K562 (cell line): ENCODE data around the gene DDX55. TPM values are rescaled to one million over a fixed set of nuclear protein-coding genes. Genes with fewer than 3 reads are reported as not detected.

ENCODE experiments used
- CEBPG ChIP-seq, 3 experiments: fragments of 200-800 bp in 1 of 3; sonication (Bioruptor generic) in 1 of 3; sonication (generic) in 1 of 3; formaldehyde crosslinking in 1 of 3; IDR thresholded peaks in 2 of 3; conservative IDR thresholded peaks in 1 of 3; 2 replicates each; pipeline versions ENCODE4 v1.6.1 to v1.8.0; 2016 to 2022; ENCODE audit warnings: missing compliant biosample characterization in 2 of 3, missing genetic modification characterization in 2 of 3, mild to moderate bottlenecking in 1 of 3, missing genetic modification reagents in 1 of 3
- DMBX1 ChIP-seq: fragments of 250-450 bp; sonication (Bioruptor Pico); IDR thresholded peaks from 2 replicates; pipeline ENCODE4 v1.8.0; 2022; ENCODE audit warnings: inconsistent platforms, mild to moderate bottlenecking, moderate library complexity, borderline replicate concordance
- ELF1 ChIP-seq: fragments of 200-800 bp; sonication (Bioruptor generic); IDR thresholded peaks from 2 replicates; pipeline ENCODE4 v1.6.1; 2016; ENCODE audit warnings: missing genetic modification characterization, missing compliant biosample characterization
- FOXP4 ChIP-seq: sonication (generic); formaldehyde crosslinking; IDR thresholded peaks from 2 replicates; pipeline ENCODE4 v1.8.0; 2022; ENCODE audit warnings: mild to moderate bottlenecking, missing genetic modification reagents, borderline replicate concordance
- GABPA ChIP-seq: fragments of 200-800 bp; sonication (Bioruptor generic); conservative IDR thresholded peaks from 2 replicates; pipeline ENCODE4 v1.6.1; 2016; ENCODE audit warnings: low read depth, missing genetic modification characterization, missing compliant biosample characterization
- HCFC1 ChIP-seq: IDR thresholded peaks from 2 replicates; pipeline ENCODE4 v1.6.1; 2012; ENCODE audit warnings: low read depth, low read length, improper control_type of control experiment
- HDAC1 ChIP-seq, 2 experiments: fragments of 450-650 bp; IDR thresholded peaks; 2 replicates each; pipeline ENCODE4 v1.6.1; 2016 to 2017; ENCODE audit warnings: inconsistent platforms in 1 of 2, mild to moderate bottlenecking in 1 of 2, moderate library complexity in 1 of 2
- HDAC2 ChIP-seq: fragments of 450-650 bp; IDR thresholded peaks from 2 replicates; pipeline ENCODE4 v1.6.1; 2016; ENCODE audit warnings: mild to moderate bottlenecking
- MED1 ChIP-seq: sonication (generic); formaldehyde crosslinking; IDR thresholded peaks from 2 replicates; pipeline ENCODE4 v1.8.1; 2023; ENCODE audit warnings: missing genetic modification reagents, borderline replicate concordance
- MEF2D ChIP-seq: conservative IDR thresholded peaks from 2 replicates; pipeline ENCODE4 v1.6.1; 2016; ENCODE audit warnings: low read depth, missing genetic modification characterization, missing compliant biosample characterization
- NFRKB ChIP-seq: fragments of 450-650 bp; IDR thresholded peaks from 2 replicates; pipeline ENCODE4 v1.6.1; 2016; ENCODE audit warnings: low read depth
- NFXL1 ChIP-seq: fragments of 450-650 bp; formaldehyde crosslinking; IDR thresholded peaks from 2 replicates; pipeline ENCODE4 v1.4.0; 2021; ENCODE audit warnings: mild to moderate bottlenecking
- POLR2B ChIP-seq: fragments of 450-650 bp; IDR thresholded peaks from 2 replicates; pipeline ENCODE4 v1.6.1; 2018; ENCODE audit warnings: low read depth; ENCODE audit not compliant: partially characterized antibody
- SIN3A ChIP-seq, 2 experiments: fragments of 150-350 bp in 1 of 2; IDR thresholded peaks; 2 replicates each; pipeline ENCODE4 v1.6.1; 2011 to 2016; ENCODE audit warnings: borderline replicate concordance in 2 of 2, low read depth in 2 of 2, low read length in 2 of 2, mild to moderate bottlenecking in 2 of 2, moderate library complexity in 2 of 2; ENCODE audit not compliant: control insufficient read depth in 1 of 2
- SPI1 ChIP-seq: IDR thresholded peaks from 2 replicates; pipeline ENCODE4 v1.6.1; 2011; ENCODE audit warnings: low read depth, low read length, control low read depth, borderline replicate concordance
- TAF15 ChIP-seq: fragments of 200-400 bp; formaldehyde crosslinking; IDR thresholded peaks from 2 replicates; pipeline ENCODE4 v1.6.1; 2017; ENCODE audit warnings: mild to moderate bottlenecking, low read depth, low read length, moderate library complexity
- TAL1 ChIP-seq: fragments of 450-650 bp; IDR thresholded peaks from 2 replicates; pipeline ENCODE4 v1.6.1; 2016; ENCODE audit warnings: mild to moderate bottlenecking
- ZNF165 ChIP-seq: fragments of 250-450 bp; sonication (Bioruptor Pico); IDR thresholded peaks from 2 replicates; pipeline ENCODE4 v1.4.0; 2020; ENCODE audit warnings: borderline replicate concordance
- ZNF707 ChIP-seq: fragments of 250-450 bp; sonication (Bioruptor Pico); conservative IDR thresholded peaks from 2 replicates; pipeline ENCODE4 v1.8.0; 2022; ENCODE audit warnings: inconsistent platforms, mild to moderate bottlenecking, moderate library complexity
- polyA plus RNA-seq, 8 experiments: library from polyadenylated mRNA; depleted of rRNA in 4 of 8; stranded (reverse) in 5 of 8; unstranded in 3 of 8; fragments of >200 nt; fragmentation: Nextera tagmentation in 2 of 8; fragmentation: Illumina TruSeq in 1 of 8; extraction: Ambion mirVana in 2 of 8; extraction: Trizol in 1 of 8; gene quantifications; 2 replicates each; pipeline versions ENCODE4 v1.2.1 to v1.2.3, GENCODE V29; 2011 to 2014; ENCODE audit warnings: inconsistent platforms in 1 of 8, missing spikeins in 1 of 8
- total RNA-seq, 7 experiments: library from RNA; depleted of rRNA in 6 of 7; stranded (reverse); fragments of >200 nt in 6 of 7; fragmentation: Illumina TruSeq in 2 of 7; extraction: Trizol in 2 of 7; gene quantifications; 2 replicates each; pipeline versions ENCODE4 v1.2.1 to v1.2.3, GENCODE V29; 2011 to 2021; ENCODE audit warnings: low replicate concordance in 1 of 7
- TF ChIP-seq, protein P1 (sequence below): fragments of 450-650 bp; IDR thresholded peaks from 2 replicates; pipeline ENCODE4 v1.7.0; 2016; ENCODE audit warnings: borderline replicate concordance
- TF ChIP-seq, protein P2 (sequence below): sonication (generic); formaldehyde crosslinking; IDR thresholded peaks from 2 replicates; pipeline ENCODE4 v1.8.0; 2022; ENCODE audit warnings: mild to moderate bottlenecking, missing genetic modification reagents

The DDX55 gene
- total and polyA plus RNA-seq, 9 of the 15 experiments (the other 6 are each of a cell fraction or from before 2014, with no cell fraction given) = 10.6 to 71.0 (median 60.9) TPM

DNA sequence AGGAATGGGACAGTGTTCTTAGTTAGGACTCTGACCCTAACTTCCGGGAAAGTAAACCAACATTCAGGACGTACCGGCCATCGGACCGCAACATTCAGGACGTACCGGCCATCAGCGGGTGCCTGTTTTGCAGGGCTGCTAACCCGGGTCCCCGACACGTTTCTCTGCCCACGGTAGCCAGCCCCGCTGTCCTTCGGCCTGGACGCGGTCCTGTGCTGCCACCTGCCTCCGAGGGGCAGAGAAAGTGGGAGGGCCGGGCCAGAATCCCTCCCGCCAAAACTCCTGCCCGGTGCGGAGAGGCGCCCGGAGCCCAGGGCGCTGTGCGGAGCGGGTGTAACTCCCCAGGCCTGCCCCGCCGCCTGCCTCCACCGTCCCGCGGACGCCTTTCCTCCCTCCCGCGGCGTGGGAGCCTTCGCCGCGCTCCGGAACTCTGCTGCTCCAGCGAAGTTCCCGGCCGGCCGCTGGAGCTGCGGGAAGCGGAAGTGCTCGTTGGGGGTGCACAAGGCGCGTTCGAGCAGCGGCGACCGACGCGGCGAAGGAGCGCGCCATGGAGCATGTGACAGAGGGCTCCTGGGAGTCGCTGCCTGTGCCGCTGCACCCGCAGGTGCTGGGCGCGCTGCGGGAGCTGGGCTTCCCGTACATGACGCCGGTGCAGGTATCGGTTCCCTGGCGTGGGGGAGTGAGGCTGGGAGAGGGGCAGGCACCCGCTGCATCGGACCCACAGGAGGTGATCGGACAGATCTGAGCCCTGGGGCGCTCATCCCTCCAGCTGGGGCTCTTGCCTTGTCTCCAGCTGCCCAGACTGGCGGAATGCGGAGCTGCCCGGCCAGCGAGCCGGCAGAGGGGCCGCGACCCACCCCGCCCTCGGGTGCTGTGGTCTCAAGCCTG is at the start of gene DDX55 (continued):
- TF ChIP-seq, protein P1, sequence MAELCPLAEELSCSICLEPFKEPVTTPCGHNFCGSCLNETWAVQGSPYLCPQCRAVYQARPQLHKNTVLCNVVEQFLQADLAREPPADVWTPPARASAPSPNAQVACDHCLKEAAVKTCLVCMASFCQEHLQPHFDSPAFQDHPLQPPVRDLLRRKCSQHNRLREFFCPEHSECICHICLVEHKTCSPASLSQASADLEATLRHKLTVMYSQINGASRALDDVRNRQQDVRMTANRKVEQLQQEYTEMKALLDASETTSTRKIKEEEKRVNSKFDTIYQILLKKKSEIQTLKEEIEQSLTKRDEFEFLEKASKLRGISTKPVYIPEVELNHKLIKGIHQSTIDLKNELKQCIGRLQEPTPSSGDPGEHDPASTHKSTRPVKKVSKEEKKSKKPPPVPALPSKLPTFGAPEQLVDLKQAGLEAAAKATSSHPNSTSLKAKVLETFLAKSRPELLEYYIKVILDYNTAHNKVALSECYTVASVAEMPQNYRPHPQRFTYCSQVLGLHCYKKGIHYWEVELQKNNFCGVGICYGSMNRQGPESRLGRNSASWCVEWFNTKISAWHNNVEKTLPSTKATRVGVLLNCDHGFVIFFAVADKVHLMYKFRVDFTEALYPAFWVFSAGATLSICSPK = no peak
- TF ChIP-seq, protein P2, sequence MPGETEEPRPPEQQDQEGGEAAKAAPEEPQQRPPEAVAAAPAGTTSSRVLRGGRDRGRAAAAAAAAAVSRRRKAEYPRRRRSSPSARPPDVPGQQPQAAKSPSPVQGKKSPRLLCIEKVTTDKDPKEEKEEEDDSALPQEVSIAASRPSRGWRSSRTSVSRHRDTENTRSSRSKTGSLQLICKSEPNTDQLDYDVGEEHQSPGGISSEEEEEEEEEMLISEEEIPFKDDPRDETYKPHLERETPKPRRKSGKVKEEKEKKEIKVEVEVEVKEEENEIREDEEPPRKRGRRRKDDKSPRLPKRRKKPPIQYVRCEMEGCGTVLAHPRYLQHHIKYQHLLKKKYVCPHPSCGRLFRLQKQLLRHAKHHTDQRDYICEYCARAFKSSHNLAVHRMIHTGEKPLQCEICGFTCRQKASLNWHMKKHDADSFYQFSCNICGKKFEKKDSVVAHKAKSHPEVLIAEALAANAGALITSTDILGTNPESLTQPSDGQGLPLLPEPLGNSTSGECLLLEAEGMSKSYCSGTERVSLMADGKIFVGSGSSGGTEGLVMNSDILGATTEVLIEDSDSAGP = peak; percentile 7; the same call in 1 of the 2 replicates
- TF ChIP-seq SIN3A (IDR thresholded peaks at IDR 0.05; ENCODE audit: borderline replicate concordance in 2 of 2, control insufficient read depth in 1 of 2, low read depth in 2 of 2, low read length in 2 of 2) = peak; percentile 82 to 99; a peak in 3 of 4 replicates
- peak; percentile 86; the same call in 1 of the 2 replicates for TF ChIP-seq NFRKB
- TF ChIP-seq ZNF165 (CRISPR knock-in tag) = 0 out of 2 replicates have a peak, but pooled peaks have one; percentile 56
- TF ChIP-seq CEBPG (CRISPR knock-in tag; IDR thresholded peaks at IDR 0.05) = 0 out of 2 replicates have a peak, but pooled peaks have one; percentile 16
- no peak for TF ChIP-seq CEBPG (tag; conservative IDR thresholded peaks at IDR 0.05 in 1 of 2, IDR thresholded peaks at IDR 0.05 in 1 of 2)
- TF ChIP-seq HDAC2 = peak; percentile 89
- TF ChIP-seq MED1 (CRISPR knock-in tag) = no peak
- TF ChIP-seq TAL1 = no peak
- TF ChIP-seq ZNF707 (CRISPR knock-in tag) = no peak
- no peak for TF ChIP-seq MEF2D (tag)
- TF ChIP-seq HCFC1 = peak; percentile 92
- 0 out of 2 replicates have a peak, but pooled peaks have one; percentile 35 for TF ChIP-seq DMBX1 (CRISPR knock-in tag)
- 0 out of 2 replicates have a peak, but pooled peaks have one; percentile 7 for TF ChIP-seq SPI1
- TF ChIP-seq ELF1 (tag) = peak; percentile 91
- 0 out of 2 replicates have a peak, but pooled peaks have one; percentile 3 for TF ChIP-seq FOXP4 (CRISPR knock-in tag)
- TF ChIP-seq TAF15 = 0 out of 2 replicates have a peak, but pooled peaks have one; percentile 37
- no peak for TF ChIP-seq NFXL1 (CRISPR knock-in tag)
- peak in 1 of 2 experiments; percentile 99; a peak in 2 of 4 replicates for TF ChIP-seq HDAC1 (IDR thresholded peaks at IDR 0.05)
- TF ChIP-seq GABPA (tag) = peak; percentile 100
- peak; percentile 87 for TF ChIP-seq POLR2B
